SW480 (cell line): Measurements from ENCODE around the gene CA7.

Experiments
- DNase-seq: peaks from one replicate; pipeline ENCODE4 v3.0.0-alpha.2; 2016; ENCODE audit warnings: low spot score

The CA7 gene

DNA sequence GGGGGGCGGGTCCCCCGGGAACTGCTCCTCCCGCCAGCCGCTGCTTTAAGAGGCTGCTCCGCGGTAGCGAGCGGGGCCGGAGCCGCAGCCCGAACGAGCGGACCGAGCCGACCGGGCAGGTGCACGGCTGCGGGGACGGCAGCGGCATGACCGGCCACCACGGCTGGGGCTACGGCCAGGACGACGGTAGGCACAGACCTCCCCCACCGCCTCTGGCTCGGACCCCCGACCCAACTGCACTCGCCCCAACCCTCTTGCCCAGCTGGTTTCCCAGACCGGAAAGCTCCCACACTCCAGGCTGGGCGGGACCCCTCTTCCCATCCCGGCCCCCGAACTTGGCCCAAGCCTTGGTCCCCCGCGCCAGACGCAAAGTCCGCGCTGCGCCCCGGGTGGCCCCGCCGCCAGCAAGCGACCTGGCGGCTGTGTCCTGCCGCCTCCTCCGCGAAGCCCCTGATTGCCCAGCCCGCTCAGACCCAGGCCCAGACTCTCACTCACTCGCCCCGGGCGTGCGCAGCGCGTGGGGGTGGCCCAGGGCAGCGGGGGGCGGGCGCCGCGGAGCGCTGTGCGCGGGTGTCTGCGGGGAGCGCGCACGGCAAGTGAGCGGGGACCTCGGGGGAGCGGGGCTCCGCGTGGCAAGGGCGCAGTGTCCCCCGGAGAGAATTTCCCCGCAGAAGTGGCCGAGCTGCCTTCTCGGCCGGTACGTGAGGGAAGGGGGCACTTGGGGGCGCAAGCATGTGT, at the start of gene CA7:
Gene CA7 (plus strand): TSS at position 73 of the 738 bp plus-strand sequence. CDS start 74 bp downstream, at position 147.
- no peak for DNase-seq

DNA sequence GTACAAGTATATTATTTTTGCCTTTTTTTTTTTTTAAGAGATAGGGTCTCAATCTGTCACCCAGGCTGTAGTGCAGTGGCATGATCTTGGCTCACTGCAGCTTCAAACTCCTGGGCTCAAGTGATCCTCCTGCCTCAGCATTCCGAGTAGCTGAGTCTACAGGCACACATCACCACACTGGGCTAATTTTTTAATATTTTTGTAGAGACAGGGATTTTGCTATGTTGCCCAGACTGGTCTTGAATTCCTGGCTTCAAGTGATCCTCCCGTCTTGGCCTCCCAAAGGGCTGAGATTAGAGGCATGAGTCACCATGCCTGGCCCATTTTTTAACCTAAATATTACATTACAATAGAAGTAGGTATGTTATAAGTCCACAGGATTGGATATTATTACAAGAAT, 46.1 kb upstream of the CA7 start:
- no peak for DNase-seq

DNA sequence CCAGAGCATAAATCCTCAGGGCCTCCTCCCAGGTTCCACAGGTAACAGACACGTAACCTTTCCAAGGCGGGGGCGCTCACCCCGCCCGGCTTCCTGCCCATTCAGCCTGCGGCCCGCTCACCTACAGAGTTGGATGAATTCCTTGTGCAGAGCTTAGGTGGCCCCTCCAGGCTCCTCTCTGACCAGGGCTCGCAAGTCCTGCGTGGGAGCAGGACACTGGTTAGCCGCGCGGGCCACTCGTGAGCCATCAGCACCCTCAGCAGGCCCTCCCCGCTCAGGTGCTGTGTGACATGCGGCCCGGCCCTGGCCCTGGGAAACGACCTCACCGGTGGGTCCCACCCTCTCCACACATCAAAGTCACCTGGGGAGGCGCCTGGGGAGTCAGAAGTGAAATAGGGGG, 43.4 kb upstream of the CA7 start:
- no peak for DNase-seq

DNA sequence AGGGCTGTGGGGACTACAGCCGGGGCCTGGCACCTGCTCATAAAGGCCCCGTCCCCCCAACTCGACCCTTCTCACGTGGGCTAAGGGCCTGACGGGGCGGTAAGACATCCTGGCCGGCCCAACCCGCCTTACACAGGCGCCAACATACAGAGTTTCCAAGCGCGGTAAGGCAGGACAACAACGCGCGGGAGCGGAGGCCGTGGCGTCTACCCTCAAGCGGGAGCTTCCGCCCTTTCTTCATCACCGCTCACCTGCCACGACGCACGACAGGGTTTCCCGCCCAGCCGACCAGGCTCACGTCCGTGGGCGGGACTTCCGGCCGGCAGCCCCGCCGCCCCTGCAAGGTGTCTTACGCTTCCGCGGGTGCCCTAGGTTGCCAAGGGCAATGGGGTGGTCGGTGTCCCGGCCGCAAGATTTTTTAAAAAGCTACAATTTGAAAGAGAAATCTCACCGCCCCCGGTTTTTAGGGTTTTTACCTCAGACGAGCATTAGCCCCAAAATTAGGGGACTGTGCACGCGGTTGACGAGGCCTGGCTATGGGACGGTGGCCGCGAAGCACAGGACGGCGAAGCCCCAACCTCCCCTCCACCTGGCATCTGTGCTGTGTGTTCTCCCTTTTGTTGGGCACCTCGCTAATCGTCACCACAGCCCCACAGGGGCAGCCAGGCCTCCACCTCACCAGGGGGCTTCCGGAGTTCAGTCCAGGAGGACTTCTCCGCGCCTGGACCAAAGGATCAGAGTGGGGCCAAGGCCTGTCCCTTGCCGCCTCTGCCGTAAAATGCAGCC, 42.7 kb upstream of the CA7 start, which contains the start of gene TERB1:
Gene TERB1 (minus strand): TSS at position 265 of the 786 bp plus-strand sequence. CDS start 4,786 bp downstream, outside the sequence.
- no peak for DNase-seq

DNA sequence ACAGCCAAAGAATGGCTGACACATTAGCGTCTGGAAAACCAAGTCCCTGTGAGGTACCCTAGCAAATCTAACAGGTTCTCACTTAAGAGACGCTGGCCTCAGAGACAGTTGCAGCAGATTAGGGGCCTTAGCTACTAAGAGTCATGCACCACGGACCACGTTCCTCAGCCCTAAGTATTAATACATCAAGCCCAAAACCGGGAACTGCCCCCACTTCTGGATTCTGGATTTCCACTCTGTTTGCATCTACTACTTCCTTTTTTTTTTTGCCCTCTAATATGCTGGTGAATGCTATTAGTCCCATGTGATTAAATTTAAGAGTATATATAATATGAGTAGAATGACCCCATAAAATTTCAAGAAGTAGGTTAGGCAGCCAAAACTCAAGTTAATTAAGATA, 42.1 kb upstream of the CA7 start:
- no peak for DNase-seq

DNA sequence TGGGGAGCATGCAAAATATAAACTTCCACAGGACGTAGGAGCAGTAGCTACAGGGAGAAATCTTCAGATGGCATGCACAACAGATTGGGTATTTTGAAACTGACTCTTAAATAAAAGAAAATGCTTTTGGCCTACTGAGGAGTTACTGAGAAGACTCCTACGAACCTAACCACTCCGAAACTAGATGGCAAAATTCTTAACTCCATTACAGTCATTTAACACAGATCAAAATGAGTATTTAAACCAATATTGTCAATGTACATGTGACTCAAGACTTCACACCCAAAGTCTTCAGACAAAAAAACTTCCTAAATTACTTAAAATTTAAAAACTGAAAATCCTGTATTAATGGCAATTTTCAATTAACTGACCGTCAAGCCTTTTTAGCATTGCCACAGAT, 34.4 kb upstream of the CA7 start:
- no peak for DNase-seq

DNA sequence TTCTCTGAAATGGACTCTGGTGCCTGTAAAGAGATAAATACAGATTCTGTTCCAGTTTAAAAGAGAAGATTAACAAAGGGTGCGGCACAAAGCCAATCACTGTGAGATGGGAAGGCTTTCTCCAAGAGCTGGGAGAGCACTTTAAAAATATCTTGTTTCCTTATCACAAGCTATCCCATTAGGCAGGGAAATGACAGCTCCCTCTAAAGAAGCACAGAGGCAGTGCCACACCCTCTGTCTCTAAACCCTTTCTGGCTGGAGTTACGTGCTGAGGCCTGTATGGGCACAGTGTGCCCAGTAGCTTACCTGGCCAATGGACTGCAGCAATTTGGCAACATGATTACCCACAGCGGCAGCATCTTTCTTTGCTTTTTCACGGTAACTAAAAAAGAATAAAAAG, 33.8 kb upstream of the CA7 start:
- DNase-seq = no peak

DNA sequence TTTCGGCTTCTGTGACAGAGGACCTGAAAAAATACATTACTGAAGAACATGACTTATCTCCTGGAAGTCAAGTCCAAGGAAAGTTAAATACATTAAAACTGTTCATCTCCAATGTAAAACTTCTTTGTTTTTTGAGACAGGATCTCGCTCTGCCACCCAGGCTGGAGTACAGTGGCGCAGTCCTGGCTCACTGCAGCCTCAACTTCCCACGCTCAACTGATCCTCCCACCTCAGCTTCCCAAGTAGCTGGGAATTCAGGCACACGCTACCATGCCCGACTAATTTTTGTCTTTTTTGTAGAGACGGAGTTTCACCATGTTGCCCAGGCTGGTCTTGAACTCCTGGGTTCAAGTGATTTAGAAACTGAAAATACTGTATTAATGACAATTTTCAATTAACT, 33.2 kb upstream of the CA7 start:
- DNase-seq = no peak

DNA sequence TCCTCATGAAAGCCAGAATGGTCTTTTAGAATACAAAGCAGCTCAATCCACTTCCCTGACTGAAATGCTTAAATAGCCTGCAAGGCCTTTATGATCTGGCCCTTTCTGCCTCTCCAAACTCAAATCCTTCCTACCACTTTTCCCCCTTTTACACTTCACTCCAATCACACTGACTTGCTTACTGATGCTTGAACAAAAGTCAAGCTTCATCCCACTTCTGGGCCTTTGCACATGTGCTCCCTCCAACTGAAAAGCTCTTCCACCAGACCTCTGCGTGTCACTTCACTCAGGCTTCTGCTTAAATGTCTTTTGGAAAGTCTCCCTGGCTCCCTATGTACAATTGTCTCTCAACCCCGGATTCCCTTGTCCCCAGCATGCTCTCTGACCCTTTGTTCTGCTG, 29.5 kb upstream of the CA7 start:
- no peak for DNase-seq

DNA sequence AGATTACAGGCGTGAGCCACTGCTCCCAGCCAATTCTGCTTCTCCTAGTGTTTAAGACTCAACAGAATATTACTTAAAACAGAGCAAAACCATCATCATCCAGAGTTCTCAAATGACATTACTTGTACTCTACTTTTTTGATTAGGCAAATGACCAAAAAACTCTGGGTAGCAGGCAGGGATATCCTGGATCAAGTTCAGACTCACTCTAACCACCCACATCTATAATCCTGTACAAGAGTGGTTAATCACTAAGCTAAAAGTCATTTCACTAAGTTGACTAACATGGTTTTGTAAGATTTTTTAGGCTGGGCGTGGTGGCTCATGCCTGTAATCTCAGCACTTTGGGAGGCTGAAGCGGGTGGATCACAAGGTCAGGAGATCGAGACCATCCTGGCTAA, 20.2 kb upstream of the CA7 start:
- DNase-seq = no peak

DNA sequence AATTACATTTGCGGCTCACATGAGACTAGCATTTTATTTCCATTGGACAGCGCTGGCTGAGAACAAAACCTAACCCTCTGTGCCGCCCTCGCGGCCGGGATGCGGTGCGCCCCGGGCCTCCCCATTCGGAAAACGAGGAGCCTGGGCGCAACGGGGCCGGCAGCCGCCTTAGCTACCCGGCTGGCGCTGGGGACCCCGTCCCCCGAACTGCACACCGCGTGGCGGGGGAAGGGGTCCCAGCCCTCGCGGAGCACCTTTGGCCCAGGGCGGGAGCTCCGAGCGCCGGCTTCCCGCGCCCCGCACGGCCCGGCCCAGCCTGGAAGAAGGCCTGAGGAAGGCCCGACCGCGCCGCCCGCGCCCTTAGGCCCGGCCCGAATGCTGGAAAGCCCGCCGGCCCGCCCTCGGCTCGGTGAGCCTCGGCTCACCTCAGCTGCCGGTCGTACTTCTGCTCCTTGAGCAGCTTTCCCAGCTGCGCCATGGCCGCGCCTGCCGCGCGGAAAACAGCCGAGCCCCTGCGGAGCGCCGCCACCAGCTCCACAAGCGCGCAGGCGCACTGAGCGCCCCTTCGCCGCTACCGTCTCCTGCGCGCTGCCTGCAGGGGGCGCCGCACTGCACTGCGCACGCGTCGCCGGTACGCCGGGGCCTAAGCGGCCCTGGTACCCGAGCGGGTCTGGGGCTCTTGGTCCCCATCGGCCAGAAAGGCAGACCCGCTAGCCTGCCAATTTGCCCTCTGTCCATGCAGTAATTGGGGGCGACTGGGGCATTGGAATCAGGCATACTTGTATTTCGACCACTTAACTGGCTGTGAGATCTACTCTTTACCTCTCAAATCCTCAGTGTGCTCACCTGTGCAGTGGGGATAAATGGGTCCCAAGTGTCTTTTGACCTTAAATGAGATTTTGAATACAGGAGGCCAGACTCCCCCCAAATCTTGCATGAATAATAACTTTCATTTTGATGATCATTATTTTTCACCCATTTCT, 13.5 kb upstream of the CA7 start, which contains the start of gene NAE1:
Gene NAE1 (minus strand): TSS at position 555 of the 983 bp plus-strand sequence. CDS start 77 bp downstream, at position 478.
- peak; percentile 76 for DNase-seq

DNA sequence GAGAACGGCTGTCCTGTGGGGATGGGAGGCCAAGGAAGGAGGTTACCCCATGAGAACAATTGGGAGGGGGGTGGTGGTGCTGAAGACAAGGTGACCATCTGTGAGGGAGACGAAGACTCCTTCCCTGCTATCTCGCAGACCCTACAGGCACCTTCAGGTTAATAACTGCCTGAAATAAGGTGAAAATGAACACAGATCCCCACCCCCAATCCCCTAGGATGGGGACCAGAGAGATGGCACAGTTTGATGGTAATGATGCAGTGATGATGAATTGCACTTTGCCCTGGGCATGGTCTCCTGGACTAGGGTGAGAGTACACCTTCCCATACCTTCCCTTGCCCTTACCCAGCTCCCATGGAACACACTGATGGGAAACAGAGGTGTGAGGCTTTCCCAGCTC, 12.0 kb upstream of the CA7 start:
- no peak for DNase-seq

DNA sequence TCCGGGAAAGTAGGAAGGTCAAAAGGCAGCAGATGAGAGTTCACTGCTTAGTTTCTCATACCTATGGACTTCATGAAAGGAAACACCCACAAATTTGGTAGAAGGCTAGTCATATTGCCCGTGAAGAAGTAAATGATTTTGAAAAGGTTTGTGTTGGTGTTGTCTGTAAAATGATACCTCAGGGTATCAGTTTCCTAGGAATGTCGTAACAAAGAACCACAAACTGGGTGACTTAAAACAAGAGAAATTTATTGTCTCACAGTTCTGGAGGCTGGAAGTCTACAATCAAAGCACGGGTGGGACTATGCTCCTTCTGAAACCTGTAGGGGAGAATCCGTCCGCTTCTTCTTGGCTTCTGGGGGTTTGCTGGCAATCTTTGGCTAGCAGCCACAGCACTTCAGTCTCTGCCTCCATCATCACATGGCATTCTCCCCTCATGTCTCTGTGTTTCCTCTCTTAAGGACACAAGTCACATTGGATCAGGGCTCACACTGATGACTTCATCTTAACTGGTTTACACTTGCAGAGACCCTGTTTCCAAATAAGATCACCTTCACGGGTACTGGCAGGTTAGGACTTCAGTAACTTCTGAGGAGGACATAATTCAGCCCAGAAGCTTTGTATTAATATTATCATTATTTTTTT, 11.4 kb upstream of the CA7 start:
- no peak for DNase-seq

DNA sequence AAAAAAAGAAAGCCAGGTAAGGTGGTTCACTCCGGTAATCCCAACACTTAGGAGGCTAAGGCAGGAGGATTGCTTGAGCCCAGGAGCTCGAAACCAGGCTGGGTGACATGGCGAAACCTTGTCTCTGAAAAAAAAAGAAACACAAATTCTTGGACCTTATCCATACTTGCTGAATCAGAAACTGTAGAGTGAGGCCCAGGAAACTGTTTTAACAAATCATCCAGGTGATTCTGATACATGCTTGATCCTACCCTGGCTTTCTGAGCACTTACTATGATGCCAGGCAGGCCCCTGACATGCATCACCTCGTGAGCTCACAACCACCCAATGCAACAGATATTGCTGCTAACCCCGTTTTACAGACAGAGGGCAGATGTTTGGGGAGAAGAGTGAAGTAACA, 9.5 kb upstream of the CA7 start:
- no peak for DNase-seq

DNA sequence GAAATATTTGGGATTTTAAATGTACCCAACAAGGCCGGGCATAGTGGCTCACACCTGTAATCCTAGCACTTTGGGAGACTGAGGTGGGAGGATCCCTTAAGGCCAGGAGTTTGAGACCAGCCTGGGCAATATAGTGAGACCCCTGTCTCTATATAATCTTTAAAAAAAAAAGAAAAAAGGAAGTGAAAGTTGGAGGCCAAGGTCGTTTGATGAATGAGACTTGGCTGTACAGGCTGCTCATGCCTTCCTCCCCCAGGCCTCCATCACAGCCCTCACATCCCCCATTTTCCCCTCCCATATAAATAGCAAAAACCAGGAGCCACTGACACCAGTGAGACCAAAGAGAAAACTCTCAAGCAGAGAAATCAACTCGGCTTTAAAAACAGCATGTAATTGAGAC, 3.3 kb upstream of the CA7 start:
- no peak for DNase-seq

DNA sequence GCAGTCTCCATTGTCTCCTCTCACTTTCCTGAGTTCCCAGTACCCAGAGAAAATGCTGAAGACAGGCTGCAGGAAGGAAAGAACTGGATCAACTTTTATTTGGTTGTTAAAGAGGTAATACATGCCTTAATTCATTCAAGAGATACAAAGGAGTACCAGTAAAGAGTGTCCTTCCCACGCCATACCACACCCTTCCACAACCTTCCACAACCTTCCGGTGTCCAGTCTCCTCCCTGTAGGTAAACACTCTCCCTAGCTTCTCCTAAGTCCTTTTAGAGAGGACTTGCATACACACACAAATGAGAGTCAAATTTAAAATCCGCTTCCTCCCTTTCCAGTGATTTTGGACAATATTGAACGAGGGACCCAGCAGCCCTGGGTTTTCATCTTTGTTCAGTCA, 2.8 kb upstream of the CA7 start:
- DNase-seq = no peak

DNA sequence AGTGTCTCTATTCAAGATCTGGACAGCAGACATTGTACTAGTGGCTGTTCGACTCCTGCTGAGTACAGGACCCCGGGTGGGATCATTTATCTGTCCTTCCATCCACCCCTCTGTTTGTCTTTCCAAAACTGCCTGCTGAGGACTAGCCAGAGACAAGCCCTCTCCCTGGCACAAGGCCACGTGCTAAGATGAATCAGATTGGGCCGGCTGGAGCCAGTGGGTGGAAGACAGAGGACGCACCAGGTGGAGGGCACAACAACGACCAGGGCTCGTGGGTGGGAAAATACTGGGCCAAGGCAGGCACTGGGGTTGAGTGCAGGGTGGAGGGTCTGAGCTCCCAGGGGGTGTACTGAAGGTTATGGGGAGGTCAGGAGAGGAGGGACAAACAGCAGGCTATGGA, 1.4 kb upstream of the CA7 start:
- no peak for DNase-seq

DNA sequence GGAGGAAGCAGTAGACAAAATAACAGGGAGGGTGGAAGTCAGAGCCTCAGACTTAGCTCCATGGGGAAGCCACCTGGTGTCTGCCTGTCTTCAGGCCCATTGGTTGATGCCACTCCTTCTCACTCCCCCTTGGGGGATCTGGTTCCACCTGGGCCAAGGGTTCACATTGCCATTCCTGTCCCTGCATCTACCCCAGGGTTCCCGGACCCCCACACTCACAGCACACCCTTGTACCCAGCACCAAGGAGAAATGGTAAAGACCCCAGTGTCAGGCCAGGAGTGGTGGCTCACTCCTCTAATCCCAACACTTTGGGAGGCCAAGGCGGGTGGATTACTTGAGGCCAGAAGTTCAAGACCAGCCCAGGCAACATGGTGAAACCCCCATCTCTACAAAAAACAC, 1.0 kb upstream of the CA7 start:
- no peak for DNase-seq

DNA sequence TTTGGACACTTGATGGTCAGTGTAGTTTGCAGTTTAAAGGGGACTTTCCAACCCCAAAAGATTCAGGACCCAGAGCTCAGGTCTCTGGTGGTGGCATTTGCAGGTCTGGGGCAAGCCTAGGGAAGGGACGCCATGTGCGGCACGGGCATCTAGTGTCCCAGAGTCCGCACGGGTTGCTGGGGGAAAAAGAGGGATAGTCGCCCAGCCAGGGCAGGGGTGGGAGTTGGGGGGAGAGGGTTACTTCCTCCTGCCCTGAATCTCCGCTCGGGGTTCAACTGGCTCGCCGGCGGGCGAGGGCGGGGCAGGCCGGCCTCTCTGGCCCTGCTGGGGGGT, 239 bp upstream of the CA7 start:
- no peak for DNase-seq

DNA sequence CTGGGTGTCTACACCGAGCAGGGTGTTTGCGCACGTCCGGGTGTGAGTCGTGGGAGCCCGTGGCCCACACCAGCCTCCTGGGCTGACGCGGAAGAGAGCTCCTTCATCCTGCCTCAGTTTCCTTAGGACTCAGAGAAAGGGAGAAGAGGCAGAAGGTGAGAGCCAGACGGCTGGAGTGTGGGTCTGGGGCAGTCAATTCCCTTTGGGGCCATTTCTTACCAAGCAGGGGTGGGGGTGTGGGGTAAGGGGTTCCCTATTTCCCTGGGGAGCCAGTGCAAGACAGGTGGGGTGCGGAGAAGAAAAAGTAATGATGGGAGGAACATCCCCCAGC, 831 bp downstream of the CA7 start:
- no peak for DNase-seq

DNA sequence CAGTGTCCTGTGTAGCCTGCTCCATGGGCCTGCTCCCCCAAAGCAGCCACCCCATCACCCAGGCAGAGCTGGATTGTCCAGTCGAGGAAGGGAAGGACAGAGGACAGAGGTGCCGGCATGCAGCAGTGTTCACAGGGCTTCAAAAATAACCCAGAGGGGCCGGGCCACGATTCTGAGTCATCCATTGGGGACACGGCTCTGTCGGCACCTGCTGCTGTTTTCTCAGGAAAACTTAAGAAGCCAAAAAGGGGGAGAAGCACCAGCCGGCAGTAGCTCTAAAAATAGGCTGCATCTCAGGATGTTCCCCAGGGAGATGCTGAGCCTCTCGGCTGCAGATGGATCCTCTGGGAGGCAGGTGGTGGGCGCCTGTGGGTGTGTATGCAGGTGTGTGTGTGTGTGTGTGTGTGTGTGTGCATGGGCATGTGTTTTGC, 1.6 kb downstream of the CA7 start:
- DNase-seq = no peak

DNA sequence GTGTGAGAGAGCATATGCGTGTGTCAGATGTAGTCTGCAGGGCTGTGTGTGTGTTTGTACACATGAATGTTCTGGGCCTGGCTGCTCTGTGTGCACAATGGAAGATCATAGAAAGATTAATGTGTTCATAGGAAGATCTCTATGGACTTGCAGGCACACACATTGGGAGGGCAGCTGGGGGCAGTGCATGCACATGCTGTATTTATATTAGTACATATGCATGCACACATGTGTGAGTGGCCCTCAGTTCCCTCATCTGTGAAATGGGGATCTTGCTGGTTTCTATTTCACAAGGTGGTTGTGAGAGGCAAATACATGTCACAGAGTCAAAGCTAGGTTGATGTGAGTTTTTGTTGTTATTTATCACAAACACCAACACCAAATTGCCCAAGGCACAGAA, 2.1 kb downstream of the CA7 start:
- DNase-seq = no peak
